ENCODE measurements around the gene TMEM235. TPM values are rescaled to one million over a fixed set of nuclear protein-coding genes. Genes with fewer than 3 reads are reported as not detected.

The TMEM235 gene
- polyA plus RNA-seq, 1 of the 3 experiments (the other 2 are of a cell fraction) = not detected

- POLR2A ChIA-PET = interaction anchor here (1.1 to 3.7 kb wide), 2 partner anchors 10 to 12 kb away, joined by 4 to 13 read pairs; no protein-coding TSS in a partner anchor
- H3K36me3 ChIP-seq (replicated peaks in 1 of 2; ENCODE audit: control insufficient read depth in 1 of 2, insufficient read depth in 2 of 2, low read length in 1 of 2) = no peaks in the 10 kb centered on the region
- no peaks in the 10 kb centered on the region for H3K9me3 ChIP-seq
- peaks cover 0 to 79% of the 10 kb centered on the region in 2 experiments; a peak in 2 of 4 replicates for H3K4me1 ChIP-seq (ENCODE audit: control insufficient read depth in 1 of 2, insufficient read depth in 2 of 2, low read depth in 1 of 2, low read length in 1 of 2)
- TF ChIP-seq TCF12 (IDR thresholded peaks at IDR 0.05) = no peak
- TF ChIP-seq TAF1 (IDR thresholded peaks at IDR 0.05; ENCODE audit: borderline replicate concordance, low read depth, low read length) = no peak
- TF ChIP-seq MAX (IDR thresholded peaks at IDR 0.05; ENCODE audit: low read depth) = no peak
- TF ChIP-seq RFX5 (IDR thresholded peaks at IDR 0.05; ENCODE audit: low read length) = no peak
- no peak for TF ChIP-seq RCOR1 (IDR thresholded peaks at IDR 0.05; ENCODE audit: low read length)
- TF ChIP-seq MXI1 (IDR thresholded peaks at IDR 0.05; ENCODE audit: low read depth, low read length) = no peak
- TF ChIP-seq FOXM1 (IDR thresholded peaks at IDR 0.05; ENCODE audit: low read depth) = no peak
- TF ChIP-seq, protein P1, sequence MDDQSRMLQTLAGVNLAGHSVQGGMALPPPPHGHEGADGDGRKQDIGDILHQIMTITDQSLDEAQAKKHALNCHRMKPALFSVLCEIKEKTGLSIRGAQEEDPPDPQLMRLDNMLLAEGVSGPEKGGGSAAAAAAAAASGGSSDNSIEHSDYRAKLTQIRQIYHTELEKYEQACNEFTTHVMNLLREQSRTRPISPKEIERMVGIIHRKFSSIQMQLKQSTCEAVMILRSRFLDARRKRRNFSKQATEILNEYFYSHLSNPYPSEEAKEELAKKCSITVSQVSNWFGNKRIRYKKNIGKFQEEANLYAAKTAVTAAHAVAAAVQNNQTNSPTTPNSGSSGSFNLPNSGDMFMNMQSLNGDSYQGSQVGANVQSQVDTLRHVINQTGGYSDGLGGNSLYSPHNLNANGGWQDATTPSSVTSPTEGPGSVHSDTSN (IDR thresholded peaks at IDR 0.05) = no peak
- TF ChIP-seq, protein P2, sequence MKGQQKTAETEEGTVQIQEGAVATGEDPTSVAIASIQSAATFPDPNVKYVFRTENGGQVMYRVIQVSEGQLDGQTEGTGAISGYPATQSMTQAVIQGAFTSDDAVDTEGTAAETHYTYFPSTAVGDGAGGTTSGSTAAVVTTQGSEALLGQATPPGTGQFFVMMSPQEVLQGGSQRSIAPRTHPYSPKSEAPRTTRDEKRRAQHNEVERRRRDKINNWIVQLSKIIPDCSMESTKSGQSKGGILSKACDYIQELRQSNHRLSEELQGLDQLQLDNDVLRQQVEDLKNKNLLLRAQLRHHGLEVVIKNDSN (IDR thresholded peaks at IDR 0.05; ENCODE audit: borderline replicate concordance, low read depth) = no peak
- no peak for TF ChIP-seq GATA2 (CRISPR knock-in tag; IDR thresholded peaks at IDR 0.05)
- no peak for TF ChIP-seq YY1 (IDR thresholded peaks at IDR 0.05; ENCODE audit: low read depth)
- no peak for TF ChIP-seq USF2 (IDR thresholded peaks at IDR 0.05; ENCODE audit: borderline replicate concordance, low read depth, low read length)
- WGBS (ENCODE audit: low lambda C conversion rate) = 78% methylated on average over 19 of the region's 24 CpGs
- H3F3A ChIP-seq (replicated peaks; ENCODE audit: insufficient read depth) = no peaks in the 10 kb centered on the region
- H3K4me3 ChIP-seq (ENCODE audit: low read depth in 2 of 2, low read length in 1 of 2) = no peak overlapping the region
- CTCF ChIA-PET = interaction anchor here (0.8 to 6.6 kb wide), 7 partner anchors 11 to 760 kb away, joined by 3 to 46 read pairs (median 4); no protein-coding TSS in a partner anchor
- no peaks in the 10 kb centered on the region for H3K9me2 ChIP-seq
- no peak overlapping the region for H3K9ac ChIP-seq
- H3K27me3 ChIP-seq (ENCODE audit: insufficient read depth) = peaks cover 8% of the 10 kb centered on the region
- H3K4me2 ChIP-seq = no peak overlapping the region
- no peak overlapping the region for H2AFZ ChIP-seq (ENCODE audit: low read depth)
- peak overlapping the region in 1 of 2 experiments; percentile 91; a peak in 2 of 4 replicates for H3K27ac ChIP-seq (ENCODE audit: low read depth in 2 of 2, low read length in 1 of 2)
- H4K20me1 ChIP-seq (ENCODE audit: insufficient read depth) = no peaks in the 10 kb centered on the region
- H3K79me2 ChIP-seq (ENCODE audit: insufficient read depth) = no peaks in the 10 kb centered on the region
- peak; percentile 48 for DNase-seq
Measured at GRCh38 chr17:78268191-78268874, 36.9 kb downstream of the TMEM235 start.

All from SK-N-SH (cell line).